ENCODE results near the gene PEPD. TPM values are rescaled to one million over a fixed set of nuclear protein-coding genes. Genes with fewer than 3 reads are reported as not detected.

PEPD gene
- polyA plus RNA-seq, 1 donor from 2014 or later = 43.9 TPM

- TF ChIP-seq RAD21 (conservative IDR thresholded peaks at IDR 0.05) (no peak), POLR2AphosphoS5 (IDR thresholded peaks at IDR 0.05) (no peak), EZH2 (IDR thresholded peaks at IDR 0.05; ENCODE audit: borderline replicate concordance, insufficient read depth, low read length, poor library complexity, severe bottlenecking) (no peak), REST (IDR thresholded peaks at IDR 0.05; ENCODE audit: borderline replicate concordance) (no peak), SMC3 (conservative IDR thresholded peaks at IDR 0.05; ENCODE audit: poor library complexity) (no peak), MXI1 (conservative IDR thresholded peaks at IDR 0.05; ENCODE audit: poor library complexity, severe bottlenecking) (no peak), EP300 (conservative IDR thresholded peaks at IDR 0.05; ENCODE audit: poor library complexity, severe bottlenecking) (no peak), TAF1 (IDR thresholded peaks at IDR 0.05; ENCODE audit: low read depth) (no peak)
- TF ChIP-seq, protein P1, sequence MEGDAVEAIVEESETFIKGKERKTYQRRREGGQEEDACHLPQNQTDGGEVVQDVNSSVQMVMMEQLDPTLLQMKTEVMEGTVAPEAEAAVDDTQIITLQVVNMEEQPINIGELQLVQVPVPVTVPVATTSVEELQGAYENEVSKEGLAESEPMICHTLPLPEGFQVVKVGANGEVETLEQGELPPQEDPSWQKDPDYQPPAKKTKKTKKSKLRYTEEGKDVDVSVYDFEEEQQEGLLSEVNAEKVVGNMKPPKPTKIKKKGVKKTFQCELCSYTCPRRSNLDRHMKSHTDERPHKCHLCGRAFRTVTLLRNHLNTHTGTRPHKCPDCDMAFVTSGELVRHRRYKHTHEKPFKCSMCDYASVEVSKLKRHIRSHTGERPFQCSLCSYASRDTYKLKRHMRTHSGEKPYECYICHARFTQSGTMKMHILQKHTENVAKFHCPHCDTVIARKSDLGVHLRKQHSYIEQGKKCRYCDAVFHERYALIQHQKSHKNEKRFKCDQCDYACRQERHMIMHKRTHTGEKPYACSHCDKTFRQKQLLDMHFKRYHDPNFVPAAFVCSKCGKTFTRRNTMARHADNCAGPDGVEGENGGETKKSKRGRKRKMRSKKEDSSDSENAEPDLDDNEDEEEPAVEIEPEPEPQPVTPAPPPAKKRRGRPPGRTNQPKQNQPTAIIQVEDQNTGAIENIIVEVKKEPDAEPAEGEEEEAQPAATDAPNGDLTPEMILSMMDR (IDR thresholded peaks at IDR 0.05; ENCODE audit: poor library complexity, severe bottlenecking) = no peak
- H3K27me3 ChIP-seq (ENCODE audit: insufficient read depth, low read depth, low read length) = no peaks in the 10 kb centered on the region
- no peaks in the 10 kb centered on the region for H3K9me3 ChIP-seq (ENCODE audit: low read length)
- no peak overlapping the region for H3K27ac ChIP-seq (ENCODE audit: low read length)
- H3K9ac ChIP-seq (ENCODE audit: low read length) = no peak overlapping the region
- no peak overlapping the region for H3K4me2 ChIP-seq (ENCODE audit: low read length)
- H3K36me3 ChIP-seq (ENCODE audit: insufficient read depth, low read length) = no peaks in the 10 kb centered on the region
- no peak overlapping the region for H2AFZ ChIP-seq (ENCODE audit: low read depth, low read length)
- no peaks in the 10 kb centered on the region for H4K20me1 ChIP-seq (ENCODE audit: insufficient read depth)
- no peaks in the 10 kb centered on the region for H3K79me2 ChIP-seq (replicated peaks; ENCODE audit: insufficient read depth, low read length)
- H3K9me2 ChIP-seq (ENCODE audit: insufficient read depth, low read length) = no peaks in the 10 kb centered on the region
- H3K4me3 ChIP-seq (ENCODE audit: low read length) = no peak overlapping the region
- no peaks in the 10 kb centered on the region for H3F3A ChIP-seq (ENCODE audit: insufficient read depth, low read length, poor library complexity, severe bottlenecking)
Measured at GRCh38 chr19:33418461-33418860, 103.1 kb downstream of the PEPD start.

GRCh38 chr19:33417751-33418150 is 103.8 kb downstream of the PEPD start:
- H3K9me3 ChIP-seq (ENCODE audit: low read length) = no peaks in the 10 kb centered on the region
- no peak overlapping the region for H2AFZ ChIP-seq (ENCODE audit: low read depth, low read length)
- no peaks in the 10 kb centered on the region for H3K79me2 ChIP-seq (replicated peaks; ENCODE audit: insufficient read depth, low read length)
- no peaks in the 10 kb centered on the region for H3K27me3 ChIP-seq (ENCODE audit: insufficient read depth, low read depth, low read length)
- no peaks in the 10 kb centered on the region for H4K20me1 ChIP-seq (ENCODE audit: insufficient read depth)
- H3K9me2 ChIP-seq (ENCODE audit: insufficient read depth, low read length) = no peaks in the 10 kb centered on the region
- no peaks in the 10 kb centered on the region for H3F3A ChIP-seq (ENCODE audit: insufficient read depth, low read length, poor library complexity, severe bottlenecking)
- H3K9ac ChIP-seq (ENCODE audit: low read length) = no peak overlapping the region
- H3K4me3 ChIP-seq (ENCODE audit: low read length) = no peak overlapping the region
- H3K4me2 ChIP-seq (ENCODE audit: low read length) = no peak overlapping the region
- H3K27ac ChIP-seq (ENCODE audit: low read length) = no peak overlapping the region
- no peaks in the 10 kb centered on the region for H3K36me3 ChIP-seq (ENCODE audit: insufficient read depth, low read length)
- no peak for TF ChIP-seq RAD21 (conservative IDR thresholded peaks at IDR 0.05)
- no peak for TF ChIP-seq POLR2AphosphoS5 (IDR thresholded peaks at IDR 0.05)
- TF ChIP-seq EP300 (conservative IDR thresholded peaks at IDR 0.05; ENCODE audit: poor library complexity, severe bottlenecking) = no peak
- TF ChIP-seq REST (IDR thresholded peaks at IDR 0.05; ENCODE audit: borderline replicate concordance) = no peak
- TF ChIP-seq SMC3 (conservative IDR thresholded peaks at IDR 0.05; ENCODE audit: poor library complexity) = no peak
- no peak for TF ChIP-seq TAF1 (IDR thresholded peaks at IDR 0.05; ENCODE audit: low read depth)
- no peak for TF ChIP-seq EZH2 (IDR thresholded peaks at IDR 0.05; ENCODE audit: borderline replicate concordance, insufficient read depth, low read length, poor library complexity, severe bottlenecking)
- TF ChIP-seq MXI1 (conservative IDR thresholded peaks at IDR 0.05; ENCODE audit: poor library complexity, severe bottlenecking) = no peak
- TF ChIP-seq, protein P1 (IDR thresholded peaks at IDR 0.05; ENCODE audit: poor library complexity, severe bottlenecking) = no peak
